Sigmoid colon (tissue), 4 donors: ENCODE measurements around the gene BACE2.

ENCODE experiments used
- POLR2AphosphoS5 ChIP-seq, 4 donors: sonication (generic); formaldehyde crosslinking; IDR thresholded peaks; one replicate each; pipeline ENCODE4 v1.6.1; 2017; ENCODE audit warnings: antibody characterized with exemption in 4 of 4
- TF ChIP-seq, protein P1 (sequence below), 4 experiments: fragments of 450-650 bp in 3 of 4; fragments of 200-600 bp in 1 of 4; IDR thresholded peaks; one replicate each; pipeline ENCODE4 v1.5.1; 2016 to 2019; ENCODE audit warnings: antibody characterized with exemption in 4 of 4, mild to moderate bottlenecking in 3 of 4, moderate library complexity in 2 of 4

DNA sequence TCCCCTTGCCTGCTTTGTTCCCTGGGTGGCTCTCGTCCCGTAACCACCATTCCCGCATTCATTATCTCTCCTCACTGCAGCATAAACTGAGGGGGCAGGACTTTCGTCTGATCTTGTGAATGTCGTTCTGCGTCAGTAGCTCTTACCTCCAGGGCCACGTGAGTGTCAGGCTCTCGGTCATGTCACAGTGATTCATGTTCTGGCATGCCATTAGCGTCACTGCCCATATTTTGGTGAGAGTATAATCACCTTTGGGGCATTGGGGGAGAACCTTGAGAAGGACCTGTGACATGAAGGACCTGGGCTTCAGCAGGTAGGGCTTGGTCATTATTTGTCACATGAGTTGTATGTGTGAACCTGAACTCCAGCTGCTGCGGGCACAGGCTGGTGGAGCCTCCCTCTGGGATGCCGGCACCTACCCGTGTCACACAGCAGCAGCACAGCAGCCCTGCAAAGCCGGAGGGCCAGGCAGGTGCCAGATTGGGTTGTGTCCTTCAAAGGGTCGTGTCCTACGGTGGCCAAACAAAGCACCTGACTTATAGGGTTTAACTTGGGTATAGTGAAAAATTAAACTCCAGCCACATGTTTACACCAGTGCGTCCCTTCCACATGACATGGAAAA lies 68.5 kb downstream of the BACE2 start:
- TF ChIP-seq, protein P1, sequence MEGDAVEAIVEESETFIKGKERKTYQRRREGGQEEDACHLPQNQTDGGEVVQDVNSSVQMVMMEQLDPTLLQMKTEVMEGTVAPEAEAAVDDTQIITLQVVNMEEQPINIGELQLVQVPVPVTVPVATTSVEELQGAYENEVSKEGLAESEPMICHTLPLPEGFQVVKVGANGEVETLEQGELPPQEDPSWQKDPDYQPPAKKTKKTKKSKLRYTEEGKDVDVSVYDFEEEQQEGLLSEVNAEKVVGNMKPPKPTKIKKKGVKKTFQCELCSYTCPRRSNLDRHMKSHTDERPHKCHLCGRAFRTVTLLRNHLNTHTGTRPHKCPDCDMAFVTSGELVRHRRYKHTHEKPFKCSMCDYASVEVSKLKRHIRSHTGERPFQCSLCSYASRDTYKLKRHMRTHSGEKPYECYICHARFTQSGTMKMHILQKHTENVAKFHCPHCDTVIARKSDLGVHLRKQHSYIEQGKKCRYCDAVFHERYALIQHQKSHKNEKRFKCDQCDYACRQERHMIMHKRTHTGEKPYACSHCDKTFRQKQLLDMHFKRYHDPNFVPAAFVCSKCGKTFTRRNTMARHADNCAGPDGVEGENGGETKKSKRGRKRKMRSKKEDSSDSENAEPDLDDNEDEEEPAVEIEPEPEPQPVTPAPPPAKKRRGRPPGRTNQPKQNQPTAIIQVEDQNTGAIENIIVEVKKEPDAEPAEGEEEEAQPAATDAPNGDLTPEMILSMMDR (IDR thresholded peaks at IDR 0.05), result no peak
- TF ChIP-seq POLR2AphosphoS5 (IDR thresholded peaks at IDR 0.05), result no peak
